Endothelial cell of umbilical vein (primary cell): ENCODE data around the gene LAP3.

Source experiments
- EZH2 ChIP-seq: IDR thresholded peaks from 2 replicates; pipeline ENCODE4 v1.6.1; 2012; ENCODE audit warnings: borderline replicate concordance, low read depth, mild to moderate bottlenecking, moderate library complexity, low read length, inconsistent platforms; ENCODE audit not compliant: severe bottlenecking
- FOS ChIP-seq: IDR thresholded peaks from 2 replicates; pipeline ENCODE4 v1.6.1; 2011; ENCODE audit warnings: mild to moderate bottlenecking, low read length, moderate library complexity, borderline replicate concordance; ENCODE audit not compliant: insufficient read depth
- GATA2 ChIP-seq: IDR thresholded peaks from 2 replicates; pipeline ENCODE4 v1.7.0; 2011; ENCODE audit warnings: low read depth, mild to moderate bottlenecking, moderate library complexity, mixed read lengths, low read length; ENCODE audit not compliant: insufficient read length, insufficient read depth
- JUN ChIP-seq: IDR thresholded peaks from 2 replicates; pipeline ENCODE4 v1.6.1; 2011; ENCODE audit warnings: borderline replicate concordance, low read depth; ENCODE audit not compliant: insufficient read length, insufficient read depth
- MAX ChIP-seq: IDR thresholded peaks from 2 replicates; pipeline ENCODE4 v1.6.1; 2011; ENCODE audit not compliant: insufficient read depth, insufficient read length
- MYC ChIP-seq: IDR thresholded peaks from one replicate; pipeline ENCODE4 v1.6.1; 2011; ENCODE audit warnings: mild to moderate bottlenecking, low read depth, low read length
- POLR2A ChIP-seq: IDR thresholded peaks from 2 replicates; pipeline ENCODE4 v1.6.1; 2012; ENCODE audit warnings: low read depth, mild to moderate bottlenecking, control low read depth, low read length
- POLR2AphosphoS5 ChIP-seq: IDR thresholded peaks from 2 replicates; pipeline ENCODE4 v1.6.1; 2012; ENCODE audit warnings: low read depth, mild to moderate bottlenecking, control low read depth, low read length, moderate library complexity; ENCODE audit not compliant: insufficient read depth
- TF ChIP-seq, protein P1 (sequence below), 2 donors: IDR thresholded peaks; 1 replicate in 1 of 2; 2 replicates in 1 of 2; pipeline ENCODE4 v1.5.1; 2011; ENCODE audit warnings: low read length in 2 of 2, mild to moderate bottlenecking in 2 of 2, moderate library complexity in 2 of 2, control low read depth in 1 of 2, inconsistent platforms in 1 of 2, low read depth in 1 of 2; ENCODE audit not compliant: insufficient read depth in 1 of 2; ENCODE audit errors: extremely low read depth in 1 of 2

GRCh38 chr4:17556498-17556897 is 20.5 kb upstream of the LAP3 start:
- no peak for TF ChIP-seq POLR2A
- TF ChIP-seq EZH2 = no peak
- TF ChIP-seq, protein P1, sequence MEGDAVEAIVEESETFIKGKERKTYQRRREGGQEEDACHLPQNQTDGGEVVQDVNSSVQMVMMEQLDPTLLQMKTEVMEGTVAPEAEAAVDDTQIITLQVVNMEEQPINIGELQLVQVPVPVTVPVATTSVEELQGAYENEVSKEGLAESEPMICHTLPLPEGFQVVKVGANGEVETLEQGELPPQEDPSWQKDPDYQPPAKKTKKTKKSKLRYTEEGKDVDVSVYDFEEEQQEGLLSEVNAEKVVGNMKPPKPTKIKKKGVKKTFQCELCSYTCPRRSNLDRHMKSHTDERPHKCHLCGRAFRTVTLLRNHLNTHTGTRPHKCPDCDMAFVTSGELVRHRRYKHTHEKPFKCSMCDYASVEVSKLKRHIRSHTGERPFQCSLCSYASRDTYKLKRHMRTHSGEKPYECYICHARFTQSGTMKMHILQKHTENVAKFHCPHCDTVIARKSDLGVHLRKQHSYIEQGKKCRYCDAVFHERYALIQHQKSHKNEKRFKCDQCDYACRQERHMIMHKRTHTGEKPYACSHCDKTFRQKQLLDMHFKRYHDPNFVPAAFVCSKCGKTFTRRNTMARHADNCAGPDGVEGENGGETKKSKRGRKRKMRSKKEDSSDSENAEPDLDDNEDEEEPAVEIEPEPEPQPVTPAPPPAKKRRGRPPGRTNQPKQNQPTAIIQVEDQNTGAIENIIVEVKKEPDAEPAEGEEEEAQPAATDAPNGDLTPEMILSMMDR (IDR thresholded peaks at IDR 0.05; ENCODE audit: extremely low read depth in 1 of 2, insufficient read depth in 1 of 2, low read depth in 1 of 2, low read length in 2 of 2) = no peak
- TF ChIP-seq MYC = no peak
- TF ChIP-seq MAX = no peak
- no peak for TF ChIP-seq POLR2AphosphoS5
- no peak for TF ChIP-seq GATA2
- no peak for TF ChIP-seq JUN
- TF ChIP-seq FOS = no peak
